ENCODE measurements around the gene SARS2.

The SARS2 gene

DNA sequence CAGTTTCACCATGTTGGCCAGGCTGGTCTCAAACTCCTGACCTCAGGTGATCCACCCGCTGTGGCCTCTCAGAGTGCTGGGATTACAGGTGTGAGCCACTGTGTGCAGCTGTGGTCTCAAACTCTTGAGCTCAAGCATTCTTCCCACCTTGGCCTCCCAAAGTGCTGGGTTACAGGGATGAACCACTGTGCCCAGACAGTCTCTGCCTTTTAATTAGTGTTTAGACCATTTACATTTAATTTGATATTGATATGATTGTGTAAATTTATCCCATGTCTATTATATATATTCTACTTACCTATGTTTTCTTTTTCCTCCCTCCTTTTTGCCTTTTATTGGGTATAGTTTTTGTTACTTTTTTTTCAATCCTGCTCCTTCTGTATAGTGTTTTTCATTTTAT lies 28.9 kb downstream of the SARS2 start:
- H3K4ac ChIP-seq (ENCODE audit: low read depth, low read length): no peak overlapping the region
- no peak overlapping the region for H2BK12ac ChIP-seq (ENCODE audit: low read length)
- no peak overlapping the region for H2BK5ac ChIP-seq (ENCODE audit: low read depth, low read length, poor library complexity)
- no peak overlapping the region for H3K4me2 ChIP-seq (ENCODE audit: low read length)
- H2AK5ac ChIP-seq (ENCODE audit: low read length): no peak overlapping the region
- H3K9me3 ChIP-seq (ENCODE audit: insufficient read depth, low read depth, low read length): peaks cover 2% of the 10 kb centered on the region
- no peak overlapping the region for H4K12ac ChIP-seq (ENCODE audit: low read depth, low read length)
- no peak overlapping the region for H2BK120ac ChIP-seq (ENCODE audit: insufficient read depth, low read length, poor library complexity)
- peaks cover 9 to 10% of the 10 kb centered on the region in 2 experiments for H3K36me3 ChIP-seq (ENCODE audit: control insufficient read depth in 1 of 2, insufficient read depth in 2 of 2, low read length in 2 of 2)
- no CpG with 5 or more reads among the region's 1 CpG for WGBS (ENCODE audit: extremely low coverage, insufficient coverage, insufficient read length)
- H3K79me2 ChIP-seq (ENCODE audit: control insufficient read depth, insufficient read depth, low read length, poor library complexity): peaks cover 2% of the 10 kb centered on the region
- no peak overlapping the region for H3K9ac ChIP-seq (ENCODE audit: low read length)
- no peak overlapping the region for H4K8ac ChIP-seq (ENCODE audit: low read depth, low read length)
- no peak overlapping the region for H3K27ac ChIP-seq (ENCODE audit: low read depth, low read length)
- no peak overlapping the region for H3K18ac ChIP-seq (ENCODE audit: low read length)
- H4K91ac ChIP-seq (ENCODE audit: low read depth, low read length): no peak overlapping the region
- H3K14ac ChIP-seq (ENCODE audit: low read length): no peak overlapping the region
- no peak overlapping the region for H3K23ac ChIP-seq (ENCODE audit: low read length)
- H3K4me3 ChIP-seq (ENCODE audit: low read depth, low read length): no peak overlapping the region
- no peaks in the 10 kb centered on the region for H3K27me3 ChIP-seq (ENCODE audit: insufficient read depth, low read length)
- H2AFZ ChIP-seq (ENCODE audit: insufficient read depth, low read length, poor library complexity): no peak overlapping the region
- H3K79me1 ChIP-seq (ENCODE audit: low read length): peaks cover 2% of the 10 kb centered on the region
- peaks cover 0 to 7% of the 10 kb centered on the region in 2 experiments for H3K4me1 ChIP-seq (ENCODE audit: control insufficient read depth in 1 of 2, insufficient read depth in 2 of 2, low read length in 2 of 2)
- no peak for DNase-seq

DNA sequence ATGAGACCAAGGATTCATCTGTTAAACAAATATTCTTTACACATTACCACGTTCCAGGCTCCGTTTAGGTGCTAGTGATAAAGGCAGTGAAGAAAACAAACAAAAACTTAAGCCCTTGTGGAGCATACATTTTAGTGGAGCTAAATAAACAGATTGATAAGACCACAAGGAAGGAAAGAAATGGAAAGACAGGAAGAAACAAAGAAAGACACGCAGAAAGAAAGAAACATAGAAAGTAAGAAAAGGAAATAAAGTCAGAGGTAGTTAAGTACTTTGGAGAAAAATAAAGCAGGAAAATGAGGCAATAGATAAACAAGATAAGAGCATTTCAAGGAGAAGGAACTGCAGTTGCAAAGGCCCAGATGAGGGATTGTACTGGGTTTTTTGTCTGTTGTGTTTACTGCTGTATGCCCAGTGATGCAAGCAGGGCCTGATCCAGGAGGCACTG lies 29.8 kb downstream of the SARS2 start:
- Histone ChIP-seq H2BK120ac (ENCODE audit: insufficient read depth, low read length, poor library complexity) (no peak overlapping the region), H2BK12ac (ENCODE audit: low read length) (no peak overlapping the region), H3K4me3 (ENCODE audit: low read depth, low read length) (no peak overlapping the region), H3K27ac (ENCODE audit: low read depth, low read length) (no peak overlapping the region), H3K14ac (ENCODE audit: low read length) (no peak overlapping the region), H3K4me1 (ENCODE audit: control insufficient read depth in 1 of 2, insufficient read depth in 2 of 2, low read length in 2 of 2) (peaks cover 0 to 7% of the 10 kb centered on the region in 2 experiments), H4K91ac (ENCODE audit: low read depth, low read length) (no peak overlapping the region), H3K4ac (ENCODE audit: low read depth, low read length) (no peak overlapping the region), H3K9me3 (ENCODE audit: insufficient read depth, low read depth, low read length) (peaks cover 2% of the 10 kb centered on the region), H3K27me3 (ENCODE audit: insufficient read depth, low read length) (no peaks in the 10 kb centered on the region), H3K4me2 (ENCODE audit: low read length) (no peak overlapping the region), H3K79me1 (ENCODE audit: low read length) (peaks cover 2% of the 10 kb centered on the region), H2BK5ac (ENCODE audit: low read depth, low read length, poor library complexity) (no peak overlapping the region), H3K23ac (ENCODE audit: low read length) (no peak overlapping the region), H4K12ac (ENCODE audit: low read depth, low read length) (no peak overlapping the region), H3K79me2 (ENCODE audit: control insufficient read depth, insufficient read depth, low read length, poor library complexity) (peaks cover 2% of the 10 kb centered on the region), H3K9ac (ENCODE audit: low read length) (no peak overlapping the region), H3K18ac (ENCODE audit: low read length) (no peak overlapping the region), H3K36me3 (ENCODE audit: control insufficient read depth in 1 of 2, insufficient read depth in 2 of 2, low read length in 2 of 2) (peaks cover 7 to 8% of the 10 kb centered on the region in 2 experiments), H2AK5ac (ENCODE audit: low read length) (no peak overlapping the region), H4K8ac (ENCODE audit: low read depth, low read length) (no peak overlapping the region), H2AFZ (ENCODE audit: insufficient read depth, low read length, poor library complexity) (no peak overlapping the region)
- peak in 1 of 2 donors; percentile 41 for DNase-seq
- WGBS (ENCODE audit: extremely low coverage, insufficient coverage, insufficient read length): no CpG with 5 or more reads among the region's 3 CpGs

DNA sequence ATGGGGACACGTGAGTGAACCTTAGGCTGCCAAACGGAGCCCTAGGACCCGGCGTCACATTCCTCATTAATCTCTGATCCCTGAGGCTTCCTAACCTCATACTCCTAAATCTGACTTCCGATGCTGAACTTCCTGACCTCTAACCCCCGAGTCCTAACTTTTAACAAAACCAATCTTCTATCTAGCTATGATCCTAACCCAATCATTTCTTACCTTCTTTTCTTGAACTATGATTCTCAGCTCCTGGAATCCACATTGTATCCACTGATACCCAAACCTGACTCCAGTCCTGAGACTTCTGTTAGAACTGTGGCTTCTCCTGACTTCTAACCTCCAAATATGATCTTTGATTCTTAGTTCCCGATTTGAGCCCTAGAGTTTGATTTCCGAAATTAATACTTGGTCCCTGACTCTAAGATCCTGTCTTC lies 30.3 kb downstream of the SARS2 start:
- H2BK120ac ChIP-seq (ENCODE audit: insufficient read depth, low read length, poor library complexity): peak overlapping the region; percentile 84
- 100% methylated on average over 1 of the region's 8 CpGs for WGBS (ENCODE audit: extremely low coverage, insufficient coverage, insufficient read length)
- H4K8ac ChIP-seq (ENCODE audit: low read depth, low read length): peak overlapping the region; percentile 92
- H3K27me3 ChIP-seq (ENCODE audit: insufficient read depth, low read length): no peaks in the 10 kb centered on the region
- peak overlapping the region; percentile 67 for H4K12ac ChIP-seq (ENCODE audit: low read depth, low read length)
- no peak overlapping the region for H2BK12ac ChIP-seq (ENCODE audit: low read length)
- peak overlapping the region; percentile 53 for H3K27ac ChIP-seq (ENCODE audit: low read depth, low read length)
- H3K9me3 ChIP-seq (ENCODE audit: insufficient read depth, low read depth, low read length): peaks cover 2% of the 10 kb centered on the region
- H3K14ac ChIP-seq (ENCODE audit: low read length): peak overlapping the region; percentile 81
- H3K4me2 ChIP-seq (ENCODE audit: low read length): peak overlapping the region; percentile 95
- H3K4me1 ChIP-seq (ENCODE audit: control insufficient read depth in 1 of 2, insufficient read depth in 2 of 2, low read length in 2 of 2): peaks cover 0 to 7% of the 10 kb centered on the region in 2 experiments
- H3K79me2 ChIP-seq (ENCODE audit: control insufficient read depth, insufficient read depth, low read length, poor library complexity): peaks cover 2% of the 10 kb centered on the region
- H3K18ac ChIP-seq (ENCODE audit: low read length): peak overlapping the region; percentile 91
- no peak overlapping the region for H3K4ac ChIP-seq (ENCODE audit: low read depth, low read length)
- peaks cover 2% of the 10 kb centered on the region in 2 experiments for H3K36me3 ChIP-seq (ENCODE audit: control insufficient read depth in 1 of 2, insufficient read depth in 2 of 2, low read length in 2 of 2)
- peak overlapping the region; percentile 85 for H2AFZ ChIP-seq (ENCODE audit: insufficient read depth, low read length, poor library complexity)
- peak overlapping the region; percentile 94 for H3K4me3 ChIP-seq (ENCODE audit: low read depth, low read length)
- peak overlapping the region; percentile 71 for H4K91ac ChIP-seq (ENCODE audit: low read depth, low read length)
- peak; percentile 23 to 51 for DNase-seq
- H2AK5ac ChIP-seq (ENCODE audit: low read length): no peak overlapping the region
- H2BK5ac ChIP-seq (ENCODE audit: low read depth, low read length, poor library complexity): peak overlapping the region; percentile 58
- peaks cover 2% of the 10 kb centered on the region for H3K79me1 ChIP-seq (ENCODE audit: low read length)
- no peak overlapping the region for H3K23ac ChIP-seq (ENCODE audit: low read length)
- peak overlapping the region; percentile 63 for H3K9ac ChIP-seq (ENCODE audit: low read length)

DNA sequence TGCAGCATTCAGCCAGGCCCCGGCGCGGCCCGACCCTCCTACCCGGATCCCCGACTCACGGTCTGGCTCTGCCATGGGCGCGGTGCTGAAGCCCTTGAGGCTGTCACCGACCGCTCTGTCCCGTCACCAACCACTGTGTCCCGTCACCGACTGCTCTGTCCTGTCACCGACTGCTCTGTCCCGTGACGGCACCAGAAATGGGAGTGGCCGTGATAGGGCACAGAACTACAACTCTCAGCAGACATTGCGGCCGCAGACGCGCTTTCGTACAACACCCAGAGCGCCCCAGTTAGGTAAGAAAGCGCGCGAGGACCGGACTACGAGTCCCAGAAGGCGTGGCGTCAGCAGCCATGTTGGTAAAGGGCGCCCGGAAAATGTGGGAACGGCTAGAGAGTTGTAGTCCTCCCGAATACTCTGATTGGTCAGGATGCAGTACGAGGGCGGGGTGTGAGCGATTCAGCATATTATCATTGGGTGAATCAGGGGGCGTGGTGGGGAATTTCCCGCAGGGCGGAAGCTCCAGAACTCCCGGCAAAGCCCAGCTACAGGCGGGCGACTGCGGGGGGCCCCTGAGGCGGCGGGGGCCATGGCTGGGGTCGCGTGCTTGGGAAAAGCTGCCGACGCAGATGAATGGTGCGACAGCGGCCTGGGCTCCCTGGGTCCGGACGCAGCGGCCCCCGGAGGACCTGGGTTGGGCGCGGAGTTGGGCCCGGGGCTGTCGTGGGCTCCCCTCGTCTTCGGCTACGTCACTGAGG lies 30.9 kb downstream of the SARS2 start, which contains the start of the genes NFKBIB and SIRT2:
NFKBIB (plus strand) TSS at position 523 of the 755 bp plus-strand sequence; CDS start at position 587, 64 bp downstream.
SIRT2 (minus strand) TSS at position 172 of the 755 bp plus-strand sequence; CDS start at position 75, 97 bp downstream.
- peak within 1 kb of the TSS; percentile 84 for H2BK120ac ChIP-seq (ENCODE audit: insufficient read depth, low read length, poor library complexity)
- H2AK5ac ChIP-seq (ENCODE audit: low read length): no peak within 1 kb of the TSS
- H4K12ac ChIP-seq (ENCODE audit: low read depth, low read length): peak within 1 kb of the TSS; percentile 67
- peak within 1 kb of the TSS; percentile 92 for H4K8ac ChIP-seq (ENCODE audit: low read depth, low read length)
- H3K14ac ChIP-seq (ENCODE audit: low read length): peak within 1 kb of the TSS; percentile 81
- H3K27ac ChIP-seq (ENCODE audit: low read depth, low read length): peak within 1 kb of the TSS; percentile 53
- H4K91ac ChIP-seq (ENCODE audit: low read depth, low read length): peak within 1 kb of the TSS; percentile 71
- H3K27me3 ChIP-seq (ENCODE audit: insufficient read depth, low read length): no peaks in the 10 kb centered on the region
- peak within 1 kb of the TSS; percentile 29 for H3K4ac ChIP-seq (ENCODE audit: low read depth, low read length)
- H3K18ac ChIP-seq (ENCODE audit: low read length): peak within 1 kb of the TSS; percentile 91
- H3K9ac ChIP-seq (ENCODE audit: low read length): peak within 1 kb of the TSS; percentile 63
- H3K23ac ChIP-seq (ENCODE audit: low read length): no peak within 1 kb of the TSS
- peak within 1 kb of the TSS; percentile 85 for H2AFZ ChIP-seq (ENCODE audit: insufficient read depth, low read length, poor library complexity)
- peak within 1 kb of the TSS; percentile 95 for H3K4me2 ChIP-seq (ENCODE audit: low read length)
- peak within 1 kb of the TSS; percentile 94 for H3K4me3 ChIP-seq (ENCODE audit: low read depth, low read length)
- WGBS (ENCODE audit: extremely low coverage, insufficient coverage, insufficient read length): no CpG with 5 or more reads among the region's 64 CpGs
- H3K9me3 ChIP-seq (ENCODE audit: insufficient read depth, low read depth, low read length): peaks cover 2% of the 10 kb centered on the region
- peaks cover 2% of the 10 kb centered on the region for H3K79me1 ChIP-seq (ENCODE audit: low read length)
- H3K79me2 ChIP-seq (ENCODE audit: control insufficient read depth, insufficient read depth, low read length, poor library complexity): peaks cover 2% of the 10 kb centered on the region
- peaks cover 0 to 7% of the 10 kb centered on the region in 2 experiments for H3K4me1 ChIP-seq (ENCODE audit: control insufficient read depth in 1 of 2, insufficient read depth in 2 of 2, low read length in 2 of 2)
- H3K36me3 ChIP-seq (ENCODE audit: control insufficient read depth in 1 of 2, insufficient read depth in 2 of 2, low read length in 2 of 2): no peaks in the 10 kb centered on the region
- H2BK5ac ChIP-seq (ENCODE audit: low read depth, low read length, poor library complexity): peak within 1 kb of the TSS; percentile 58
- DNase-seq: peak; percentile 98
- no peak within 1 kb of the TSS for H2BK12ac ChIP-seq (ENCODE audit: low read length)

Measured in trophoblast cell (in vitro differentiated cells and primary cell).